NCI-H146 treated with DMSO at 0.1 percent for 48 hours (cell line): ENCODE data around the gene CKMT2.

ENCODE experiments used
- DNase-seq: peaks from one replicate; lab custom pipeline; 2025; ENCODE audit not compliant: unreplicated experiment; lab: John Stamatoyannopoulos, UW

Gene CKMT2

GRCh38 chr5:81214848-81215247 is 18.3 kb upstream of the CKMT2 start:
- no peak for DNase-seq

- DNase-seq: no peak
Measured at GRCh38 chr5:81216152-81216551, 17.0 kb upstream of the CKMT2 start.

GRCh38 chr5:81219389-81219788 is 13.7 kb upstream of the CKMT2 start:
- no peak for DNase-seq

GRCh38 chr5:81222285-81222684 is 10.8 kb upstream of the CKMT2 start:
- DNase-seq: no peak

GRCh38 chr5:81225463-81225862 is 7.7 kb upstream of the CKMT2 start:
- no peak for DNase-seq

- no peak for DNase-seq
Measured at GRCh38 chr5:81226286-81226685, 6.8 kb upstream of the CKMT2 start.

GRCh38 chr5:81226949-81227348 is 6.2 kb upstream of the CKMT2 start:
- no peak for DNase-seq

- no peak for DNase-seq
Measured at GRCh38 chr5:81228084-81228483, 5.0 kb upstream of the CKMT2 start.

- no peak for DNase-seq
Measured at GRCh38 chr5:81230416-81230815, 2.7 kb upstream of the CKMT2 start.

- DNase-seq: no peak
Measured at GRCh38 chr5:81232464-81233079, 550 bp upstream of the CKMT2 start.

- DNase-seq: no peak
Measured at GRCh38 chr5:81234299-81234698, 1.2 kb downstream of the CKMT2 start.

- no peak for DNase-seq
Measured at GRCh38 chr5:81234801-81235200, 1.7 kb downstream of the CKMT2 start.

GRCh38 chr5:81235287-81236072 is 2.4 kb downstream of the CKMT2 start:
- no peak for DNase-seq

GRCh38 chr5:81238460-81238859 is 5.3 kb downstream of the CKMT2 start:
- no peak for DNase-seq

- no peak for DNase-seq
Measured at GRCh38 chr5:81239613-81240012, 6.5 kb downstream of the CKMT2 start.

GRCh38 chr5:81241001-81241400 is 7.9 kb downstream of the CKMT2 start:
- DNase-seq: no peak

GRCh38 chr5:81241961-81242648 is 9.0 kb downstream of the CKMT2 start:
- DNase-seq: no peak

- DNase-seq: no peak
Measured at GRCh38 chr5:81242906-81243436, 9.8 kb downstream of the CKMT2 start.

- DNase-seq: no peak
Measured at GRCh38 chr5:81244451-81244850, 11.3 kb downstream of the CKMT2 start.

GRCh38 chr5:81245871-81246235 is 12.7 kb downstream of the CKMT2 start:
- DNase-seq: no peak

GRCh38 chr5:81246697-81247096 is 13.6 kb downstream of the CKMT2 start:
- DNase-seq: no peak

- DNase-seq: no peak
Measured at GRCh38 chr5:81247441-81247972, 14.4 kb downstream of the CKMT2 start.
